ENCODE results near the gene AEBP1.

The AEBP1 gene

DNA sequence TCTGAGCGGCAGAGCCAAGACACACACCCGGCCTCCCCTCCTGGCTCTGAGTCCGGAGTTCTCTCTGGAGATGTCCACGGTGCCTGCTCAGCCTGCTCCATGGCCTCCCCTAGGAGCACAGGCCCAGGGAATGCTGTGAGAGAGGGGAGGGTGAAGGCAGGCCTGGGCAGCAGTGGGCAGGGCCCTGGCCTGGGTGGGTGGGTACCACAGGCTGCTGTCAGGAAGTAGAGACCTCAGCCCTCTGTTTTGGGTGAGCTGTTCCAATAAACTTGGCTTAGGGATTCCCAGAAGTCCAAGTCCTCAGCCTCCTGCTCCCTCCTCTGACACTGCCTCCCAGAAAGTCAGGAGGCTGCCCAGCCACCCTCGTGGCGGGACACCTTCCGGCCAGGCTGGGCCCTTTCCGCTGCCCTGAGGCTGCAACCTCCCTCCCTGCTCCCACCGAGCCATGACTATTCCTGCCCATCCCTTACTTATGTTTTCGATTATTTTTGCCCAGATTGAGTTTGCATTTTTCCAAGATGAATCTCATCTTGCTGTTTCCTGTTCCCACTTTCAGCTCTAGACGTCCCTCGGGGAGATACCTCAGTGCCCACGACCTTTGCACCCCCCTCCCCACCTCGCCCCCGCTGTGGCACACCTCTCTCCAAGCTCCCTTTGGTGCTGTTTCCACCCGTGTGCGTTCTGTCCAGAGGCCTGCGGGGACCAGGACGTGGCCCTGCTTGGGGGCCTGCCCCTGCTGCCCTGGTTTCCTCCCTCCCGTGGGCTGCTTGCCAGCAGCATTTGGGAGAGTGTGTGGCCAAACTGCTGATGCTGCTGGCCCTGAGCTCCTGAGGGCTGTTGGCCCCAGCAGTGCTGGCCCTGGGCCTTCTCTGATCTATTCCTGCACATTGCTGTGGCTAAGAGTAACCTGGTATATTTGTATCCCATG lies 16.0 kb upstream of the AEBP1 start:
- no peak for DNase-seq

DNA sequence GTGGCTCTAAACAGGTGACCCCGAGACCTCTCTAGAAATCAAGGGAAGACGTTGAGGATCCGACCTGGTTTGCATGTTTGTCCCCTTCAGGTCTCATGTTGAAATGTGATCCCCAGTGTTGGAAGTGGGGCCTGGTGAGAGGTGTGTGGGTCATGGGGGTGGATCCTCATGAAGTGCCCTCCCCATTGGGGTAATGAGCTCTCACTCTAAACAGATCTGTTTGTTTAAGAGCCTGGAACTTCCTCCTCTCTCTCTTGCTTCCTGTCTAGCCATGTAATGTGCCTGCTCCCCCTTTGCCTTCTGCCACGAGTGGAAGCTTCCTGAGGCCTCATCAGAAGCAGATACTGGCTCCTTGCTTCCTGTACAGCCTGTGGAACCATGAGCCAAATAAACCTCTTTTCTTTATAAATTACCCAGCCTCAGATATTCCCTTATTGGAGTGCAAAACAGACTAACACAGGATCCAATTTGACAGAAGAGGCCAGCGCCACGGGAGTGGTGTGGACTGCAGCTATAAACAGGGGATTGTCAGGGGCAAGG lies 11.0 kb upstream of the AEBP1 start:
- no peak for DNase-seq

DNA sequence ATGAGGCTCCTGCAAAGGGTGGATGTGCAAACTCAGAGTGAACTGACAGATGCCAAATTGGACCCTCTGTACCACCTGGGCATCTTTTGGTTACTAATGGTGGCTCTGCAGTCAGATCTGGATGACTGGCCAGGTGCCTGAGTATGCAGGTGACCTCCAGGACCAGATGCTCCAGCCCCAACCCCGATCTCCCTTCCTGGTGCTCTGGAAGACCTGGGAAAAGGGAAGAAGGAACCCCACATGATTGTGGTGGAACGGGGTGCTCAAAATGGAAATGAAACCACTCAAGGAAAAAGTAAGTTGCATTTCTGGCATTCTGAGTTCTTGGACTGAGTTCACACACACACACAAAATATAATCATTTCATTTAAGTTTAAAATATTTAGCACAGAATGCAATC lies 9.8 kb upstream of the AEBP1 start:
- no peak for DNase-seq

DNA sequence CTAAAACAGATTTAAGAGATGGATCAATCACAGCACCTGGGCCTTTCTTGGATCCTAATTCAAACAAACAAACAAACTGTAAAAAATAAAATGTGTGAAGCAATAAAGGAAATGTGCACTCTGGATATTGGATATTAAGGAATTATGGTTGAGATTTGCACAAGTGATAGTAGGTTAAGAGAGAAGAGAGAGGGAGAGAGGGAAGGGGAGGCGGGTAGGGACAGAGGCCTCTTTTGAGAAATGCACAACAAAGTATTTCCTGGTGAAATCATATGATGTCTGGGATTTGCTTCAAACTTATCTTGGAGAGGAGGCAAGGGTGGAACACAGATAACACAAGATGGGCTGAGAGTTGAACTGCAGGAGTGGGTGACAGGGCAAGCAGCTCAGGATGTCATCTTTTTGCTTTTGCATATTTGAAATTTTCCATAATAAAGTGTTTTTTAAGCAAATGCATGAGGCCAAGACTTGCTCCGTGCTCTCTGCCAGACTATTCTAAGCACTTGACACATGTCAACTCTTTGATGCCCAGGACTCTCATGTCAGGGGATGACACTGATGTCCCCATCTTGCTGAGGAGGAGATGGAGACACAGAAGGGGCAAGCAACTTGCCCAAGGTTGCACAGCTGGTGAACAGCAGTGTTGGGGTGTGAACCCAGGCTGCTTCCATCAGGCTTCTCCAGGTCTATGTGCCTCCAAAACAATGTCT lies 9.1 kb upstream of the AEBP1 start:
- DNase-seq = no peak

DNA sequence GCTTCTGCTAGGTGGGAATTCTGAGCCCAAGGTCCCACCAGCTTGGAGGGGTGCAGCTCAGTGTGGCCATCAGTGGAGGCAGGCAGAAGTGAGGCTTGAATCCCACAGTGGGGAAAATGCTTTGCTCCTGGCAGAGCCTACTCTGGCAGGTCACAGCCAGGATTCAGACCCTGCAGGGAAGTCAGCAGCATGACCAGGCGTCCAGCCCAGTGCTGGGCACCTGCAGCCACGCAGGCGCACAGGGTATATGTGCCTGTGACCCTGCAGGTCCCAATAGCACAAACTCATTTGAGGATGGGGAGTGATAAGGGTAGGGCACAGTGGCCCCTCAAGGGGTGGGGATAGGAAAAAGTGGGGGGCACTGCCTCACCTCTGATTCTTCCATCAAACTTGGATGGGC lies 8.4 kb upstream of the AEBP1 start:
- no peak for DNase-seq

DNA sequence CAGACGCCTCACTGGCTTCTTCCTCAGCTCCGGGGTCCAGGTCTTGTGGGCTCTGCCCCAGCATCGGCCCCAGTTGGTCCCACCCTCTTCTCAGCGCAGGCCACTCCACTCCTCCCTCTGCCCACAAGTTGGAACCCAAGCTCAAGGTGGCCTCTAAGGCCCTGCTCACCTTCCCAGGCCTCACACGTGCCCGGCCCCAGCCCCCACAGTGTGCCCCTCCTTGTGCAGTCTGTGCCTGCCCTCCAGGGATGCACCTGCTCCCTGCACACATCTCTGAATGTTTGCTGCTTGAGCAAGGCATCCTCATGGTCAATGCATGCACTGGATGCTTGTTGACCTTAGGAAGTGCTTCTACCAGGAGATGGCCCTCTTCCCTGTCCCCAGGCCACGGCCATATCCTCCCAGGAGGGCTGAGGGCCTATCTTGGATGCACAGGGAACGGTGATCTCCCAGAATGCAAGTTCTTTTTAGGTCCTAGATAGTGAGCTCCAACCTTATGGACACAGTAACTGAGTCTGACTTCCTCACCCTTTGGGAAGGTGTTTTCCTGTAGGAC lies 7.7 kb upstream of the AEBP1 start:
- DNase-seq = no peak

DNA sequence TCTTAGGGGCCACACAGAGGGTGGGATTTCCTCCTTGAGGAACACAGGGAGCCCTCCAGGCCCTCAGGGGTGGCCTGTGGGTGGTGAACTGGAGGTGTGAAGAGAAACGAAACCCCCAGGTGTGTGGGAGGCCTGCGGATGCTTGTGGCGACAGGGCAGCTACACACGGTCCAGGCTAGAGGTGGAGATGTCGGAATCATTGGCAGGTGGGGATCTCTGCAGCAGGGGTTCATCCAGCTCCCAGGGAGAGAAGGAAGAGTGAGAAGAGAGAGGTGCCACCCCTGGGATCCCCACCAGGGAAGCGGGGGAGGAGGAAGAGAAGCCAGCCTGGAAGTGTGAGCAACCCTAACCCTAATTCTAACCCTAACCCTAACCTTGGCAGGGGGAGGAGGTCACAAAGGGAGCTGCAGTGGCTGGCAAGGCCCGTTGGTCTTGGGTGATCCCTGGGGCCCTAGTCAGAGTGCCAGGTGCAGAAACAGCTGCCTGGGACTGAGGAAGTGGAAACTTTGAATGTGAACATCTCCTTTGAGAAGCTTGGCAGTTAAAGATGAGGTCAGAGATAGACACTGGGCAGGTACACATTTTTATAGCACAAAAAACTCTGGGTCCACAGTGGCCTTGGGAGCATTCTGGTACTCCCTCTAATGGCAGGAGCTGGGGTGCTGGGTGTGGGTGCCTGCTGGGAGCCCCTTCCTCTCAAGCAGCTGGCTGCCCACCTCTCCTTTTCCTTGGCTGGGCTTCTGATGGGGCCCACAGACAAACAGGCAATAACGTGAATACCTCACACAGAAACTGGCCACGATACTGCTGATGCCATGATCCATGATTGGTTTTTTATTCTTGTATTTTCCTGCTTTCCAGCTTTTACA lies 6.8 kb upstream of the AEBP1 start:
- no peak for DNase-seq

DNA sequence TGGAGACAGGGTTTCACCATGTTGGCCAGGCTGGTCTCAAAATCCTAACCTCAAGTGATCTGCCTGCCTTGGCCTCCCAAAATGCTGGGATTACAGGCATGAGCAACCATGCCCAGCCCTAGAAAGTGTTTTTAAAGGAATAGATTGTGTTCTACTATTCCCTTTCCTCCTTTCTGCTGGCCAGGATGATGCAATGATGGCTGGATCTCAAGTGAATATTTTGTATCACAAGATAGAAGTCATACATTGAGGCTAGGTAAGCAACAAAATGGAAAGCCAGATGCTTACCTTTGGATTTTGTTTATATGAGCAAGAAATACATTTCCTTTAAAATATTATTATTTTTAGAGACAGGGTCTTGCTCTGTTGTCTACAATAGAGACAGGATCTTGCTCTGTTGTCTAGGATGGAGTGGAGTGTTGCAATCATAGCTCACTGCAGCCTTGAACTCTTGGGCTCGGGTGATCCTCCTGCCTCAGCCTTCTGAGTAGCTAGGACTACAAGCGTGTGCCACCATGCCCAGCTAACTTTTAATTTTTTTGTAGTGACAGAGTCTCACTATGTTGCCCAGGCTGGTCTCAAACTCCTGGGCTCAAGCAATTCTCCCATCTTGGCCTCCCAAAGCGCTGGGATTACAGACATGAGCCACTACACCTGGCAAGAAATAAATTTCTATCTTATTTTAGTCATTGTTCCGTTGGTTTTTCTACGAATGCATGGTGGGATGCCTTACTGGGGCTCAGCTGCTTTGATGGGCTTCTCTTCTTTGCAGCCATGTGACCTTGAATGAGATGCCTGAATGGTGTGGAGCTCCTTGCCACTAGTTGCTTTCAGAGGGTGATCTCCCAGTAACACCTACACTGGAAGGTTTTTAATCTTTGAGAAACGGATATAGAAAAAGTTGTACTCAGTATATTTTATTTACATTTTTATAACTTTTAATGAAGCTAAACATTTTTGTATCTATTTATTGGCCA lies 5.8 kb upstream of the AEBP1 start:
- no peak for DNase-seq

DNA sequence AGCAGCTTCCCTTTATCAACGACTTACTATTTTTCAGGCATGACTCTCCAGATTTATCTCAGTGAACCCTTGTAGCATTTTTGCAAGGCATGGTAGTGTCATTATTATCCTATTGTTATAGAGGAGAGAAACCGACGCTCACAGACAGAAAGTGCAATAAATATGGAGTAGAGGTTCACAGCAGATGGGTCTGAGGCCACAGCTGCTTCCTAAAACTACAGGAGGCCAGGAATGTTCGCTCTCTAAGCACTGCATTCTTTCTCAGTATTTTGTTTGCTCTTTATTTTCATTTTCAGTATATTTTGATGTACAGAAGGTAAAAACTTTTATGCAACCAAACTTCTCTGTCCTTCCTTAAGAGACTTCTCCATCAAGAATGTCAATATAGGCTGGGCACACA lies 4.5 kb upstream of the AEBP1 start:
- DNase-seq = no peak

DNA sequence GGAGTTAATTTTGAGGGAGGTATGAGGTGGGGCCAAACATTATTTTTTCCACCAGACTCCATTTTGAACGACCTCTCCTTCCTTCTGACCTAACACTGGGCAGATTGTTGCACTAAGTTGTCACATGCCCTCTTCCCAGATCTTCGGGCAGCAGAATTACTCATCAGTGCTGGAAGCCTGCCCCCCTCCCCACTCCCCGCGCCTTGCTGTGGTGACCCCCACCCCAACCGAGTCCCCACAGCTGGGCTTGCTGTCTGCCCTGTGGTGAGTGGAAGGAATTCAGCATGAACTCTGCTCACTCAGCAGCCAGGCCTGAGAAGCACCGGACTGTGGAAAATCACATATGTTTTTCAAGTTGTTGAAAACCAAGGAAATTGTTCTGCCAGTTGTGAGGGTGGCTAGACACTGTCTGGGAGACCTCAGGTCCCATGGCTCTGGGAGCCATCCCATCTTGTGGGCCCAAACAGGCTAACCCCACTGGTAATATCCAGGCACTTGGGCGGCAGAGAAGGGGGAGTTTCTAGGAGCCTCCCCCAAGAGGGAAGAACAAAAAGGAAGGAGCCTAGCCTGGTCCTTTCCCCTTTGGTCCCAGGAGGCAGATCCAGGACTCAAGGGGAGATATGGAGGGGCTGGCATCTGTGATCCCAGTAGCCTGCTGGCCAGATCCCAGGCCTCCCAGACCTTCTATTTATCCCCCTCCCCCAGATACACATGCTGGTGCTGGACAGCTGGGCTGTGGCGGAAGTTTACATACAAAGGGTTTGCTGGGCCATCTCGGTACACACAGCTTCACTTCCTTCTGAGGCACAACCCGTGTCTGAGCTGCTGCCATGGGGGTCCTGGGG lies 3.5 kb upstream of the AEBP1 start:
- no peak for DNase-seq

DNA sequence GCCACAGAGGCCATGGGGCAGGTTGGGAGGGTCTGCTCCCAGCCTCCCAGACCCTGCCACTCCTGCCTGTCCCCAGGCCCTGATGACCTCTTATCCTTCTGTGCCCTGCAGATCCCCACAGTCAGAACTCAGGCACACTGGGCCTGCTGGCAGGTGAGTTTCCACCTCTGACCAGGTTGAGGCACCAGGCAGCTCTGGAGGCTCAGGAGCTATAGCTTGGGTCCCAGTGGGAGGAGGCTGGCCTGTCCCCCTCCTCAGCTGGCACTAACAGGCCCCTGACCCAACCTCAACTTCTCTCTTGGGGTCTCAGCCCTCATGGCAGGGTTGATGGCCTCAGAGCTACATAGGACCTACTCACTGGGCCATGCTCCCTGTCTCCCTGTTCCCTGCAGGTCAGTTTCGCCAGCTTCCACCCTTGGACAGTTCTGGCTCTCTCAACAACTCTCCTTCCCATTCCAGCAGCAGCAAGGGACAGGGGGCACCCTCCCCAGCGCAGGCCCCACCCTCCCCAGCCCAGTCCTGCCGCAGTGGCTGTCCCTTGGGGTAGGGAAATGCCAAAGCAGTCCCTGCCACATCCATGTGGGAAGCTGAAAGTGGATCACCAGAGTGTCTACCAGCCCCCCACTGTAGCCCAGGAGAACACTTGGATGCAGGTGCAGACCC lies 2.7 kb upstream of the AEBP1 start:
- DNase-seq = no peak

DNA sequence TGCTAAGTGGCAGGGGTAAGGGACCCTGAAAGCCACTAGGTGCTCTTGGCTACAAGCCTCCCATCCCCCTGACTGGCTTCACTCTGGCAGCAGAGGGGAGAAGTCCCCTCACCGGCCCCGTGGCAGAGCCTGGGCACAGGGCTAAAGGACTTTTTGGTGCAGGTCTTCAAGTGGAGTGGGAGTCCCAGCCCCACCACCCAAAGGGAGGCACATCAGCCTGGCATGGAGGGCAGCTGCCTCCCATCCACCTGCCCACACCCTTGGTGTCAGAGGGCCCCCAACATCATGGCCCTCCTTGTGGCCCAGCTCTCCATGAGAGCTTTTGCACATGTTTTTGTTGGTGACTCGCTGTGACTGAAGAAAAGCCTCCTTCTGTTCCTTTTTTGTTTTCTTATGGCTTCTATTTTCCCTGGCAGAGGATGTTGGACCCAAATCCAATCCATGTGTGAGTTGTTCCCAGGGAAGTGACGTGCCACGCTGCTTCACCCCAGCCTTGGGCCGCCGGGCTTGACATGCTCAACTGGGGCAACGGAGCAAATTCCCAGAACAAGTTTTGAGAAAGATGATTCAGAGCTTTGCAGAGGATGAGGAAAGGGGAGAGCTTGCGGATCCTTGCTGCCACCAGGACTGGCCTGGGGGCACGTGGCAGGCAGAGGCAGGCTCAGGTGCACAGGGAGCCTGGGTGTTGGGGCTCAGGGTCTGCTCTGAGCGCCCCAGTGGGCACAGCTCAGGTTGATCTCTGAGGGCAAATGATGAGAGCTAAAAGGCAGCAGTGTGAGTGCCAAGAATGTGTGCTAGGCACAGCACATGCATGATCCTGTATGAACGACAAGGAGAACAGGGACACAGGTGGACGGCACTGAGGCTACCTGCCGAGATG lies 1.9 kb upstream of the AEBP1 start:
- no peak for DNase-seq

DNA sequence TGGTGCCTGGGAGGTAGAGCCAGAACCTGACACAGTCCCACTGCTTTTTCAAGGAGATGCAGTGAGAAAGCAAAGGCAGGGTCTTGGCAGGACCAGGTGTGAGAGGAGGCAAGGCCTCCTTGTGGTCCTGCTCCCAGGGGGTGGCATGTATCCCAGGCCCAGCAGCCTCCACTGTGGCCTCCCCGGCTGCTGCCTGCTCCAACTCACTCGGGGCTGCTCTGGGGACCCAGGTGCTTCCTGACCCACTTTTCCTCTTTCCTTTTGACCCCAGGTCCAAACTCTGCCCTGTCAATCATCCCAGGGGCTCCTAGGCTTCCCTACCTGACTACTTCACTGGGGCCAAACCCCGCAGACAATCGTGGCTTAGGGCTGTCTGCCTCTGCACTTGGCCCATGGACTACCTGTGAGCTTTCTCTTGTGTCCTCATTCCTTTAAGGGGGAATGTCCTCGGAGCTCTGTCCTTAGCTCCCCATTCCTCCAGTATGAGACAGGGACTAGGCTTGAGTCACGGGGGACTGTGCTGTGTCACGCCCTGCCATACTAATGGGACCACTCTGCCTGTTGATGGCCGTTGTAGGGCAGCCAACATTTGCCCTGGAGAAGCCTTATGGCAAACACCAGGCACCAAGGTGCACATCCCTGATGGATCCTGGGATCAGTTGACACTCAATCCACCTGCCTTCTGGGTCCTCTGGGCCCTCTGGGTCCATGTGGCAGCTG lies 1.1 kb upstream of the AEBP1 start:
- no peak for DNase-seq

DNA sequence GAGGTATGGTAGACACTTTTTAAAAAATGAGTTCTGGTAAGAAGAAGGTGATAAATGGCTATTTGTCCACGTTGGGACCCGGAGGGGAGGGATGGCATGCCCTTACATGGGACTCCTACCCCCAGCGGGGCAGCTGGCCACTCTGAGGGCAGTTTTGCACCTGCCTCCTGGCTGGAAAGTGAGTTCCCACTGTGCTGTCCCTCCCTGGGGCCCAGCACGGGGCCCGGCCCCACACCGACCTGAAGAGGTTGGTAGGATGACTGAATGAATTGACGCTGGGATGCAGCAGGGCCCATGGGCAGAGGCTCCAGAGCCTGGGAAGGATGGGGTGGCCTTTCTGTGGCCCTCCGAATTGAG lies 601 bp upstream of the AEBP1 start:
- DNase-seq = no peak

DNA sequence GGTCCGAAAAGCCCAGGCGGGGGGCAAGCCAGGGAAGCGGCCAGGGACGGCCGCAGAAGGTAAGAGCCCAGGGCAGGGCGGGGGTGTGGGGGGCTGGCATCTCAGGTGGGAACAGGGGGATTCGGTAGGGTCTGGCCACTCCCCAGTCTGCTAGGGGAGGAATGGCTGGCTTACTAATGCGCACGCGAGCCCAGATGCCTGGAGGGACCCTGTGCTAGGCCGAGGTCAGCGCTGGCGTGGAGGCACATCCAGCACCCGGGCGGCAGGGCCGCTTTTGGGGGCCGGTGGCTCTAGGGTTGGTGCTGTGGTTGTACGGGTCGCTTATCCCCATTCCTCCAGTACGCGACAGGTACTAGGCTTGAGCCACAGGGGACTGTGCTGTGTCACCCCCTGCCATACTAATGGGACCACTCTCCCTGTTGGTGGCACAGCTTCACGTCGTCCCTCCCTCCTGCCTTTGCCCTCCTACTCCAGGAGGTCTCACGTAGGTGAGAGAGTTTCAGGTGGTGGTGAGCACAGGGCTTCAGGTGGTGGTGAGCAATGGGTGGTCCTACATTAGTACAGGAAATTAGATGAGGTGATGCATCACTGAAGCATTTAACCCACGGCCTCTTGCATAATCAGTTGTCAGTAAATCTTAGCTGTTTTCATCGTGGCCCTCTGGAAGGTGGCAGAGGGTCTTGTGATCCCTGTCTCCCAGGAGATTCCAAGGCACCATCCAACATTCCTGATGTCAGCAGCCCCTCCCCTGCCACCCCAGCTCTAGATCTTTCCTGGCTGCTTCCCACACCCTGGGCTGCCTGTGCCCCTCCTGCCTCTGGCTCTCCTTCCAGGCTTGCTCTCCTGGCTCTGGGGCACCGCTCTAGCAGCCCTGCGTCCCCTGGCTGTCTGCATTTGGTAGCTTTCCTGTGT lies 971 bp downstream of the AEBP1 start:
- DNase-seq = no peak

DNA sequence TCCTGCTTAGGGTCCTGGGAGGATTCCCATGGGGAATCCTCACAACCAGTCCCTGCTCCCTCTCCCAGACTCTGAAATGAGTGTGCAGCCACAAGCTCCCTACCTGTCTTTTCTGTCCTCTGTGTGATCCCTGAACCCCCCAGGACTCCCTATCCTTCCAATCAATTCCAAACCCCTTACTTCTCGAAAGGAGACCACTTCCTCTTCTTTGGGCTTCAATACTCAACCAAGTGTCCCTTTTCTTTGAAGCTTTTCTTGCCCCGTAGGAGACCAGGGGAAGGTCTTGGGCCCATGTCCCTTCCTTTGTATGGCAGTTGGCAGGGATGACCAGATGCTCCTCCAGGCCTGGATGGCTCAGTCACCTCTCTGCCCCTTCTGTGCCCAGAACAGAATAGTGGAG lies 1.7 kb downstream of the AEBP1 start:
- no peak for DNase-seq

All from NCI-H526 treated with DMSO at 0.1 percent for 48 hours (cell line).